Measurements from ENCODE around the gene RABEP1.

The RABEP1 gene

DNA sequence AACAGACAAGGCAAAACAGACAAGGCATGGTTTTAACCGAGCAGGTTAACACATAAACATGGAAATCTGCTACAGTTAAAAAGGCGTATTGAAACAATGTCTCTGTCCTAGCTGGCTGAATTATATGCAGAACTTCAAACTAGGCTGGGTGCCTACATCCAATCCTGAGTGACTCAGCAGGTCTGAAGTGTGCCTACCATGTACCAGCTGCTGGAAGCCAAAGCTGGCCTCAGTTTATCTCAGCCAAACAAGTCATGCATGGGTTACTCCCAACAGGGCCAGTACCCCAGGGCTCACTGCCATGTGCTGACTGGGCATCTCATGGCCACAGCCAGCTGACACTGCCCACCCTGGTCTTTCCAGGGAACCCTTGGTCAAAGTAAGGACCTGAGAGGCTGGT lies 152.9 kb downstream of the RABEP1 start:
- Histone ChIP-seq H3K4me1 (ENCODE audit: insufficient read depth, low read length) (no peaks in the 10 kb centered on the region; the same call in 1 of the 2 replicates), H3K9me3 (ENCODE audit: control insufficient read depth, insufficient read depth, low read length) (no peaks in the 10 kb centered on the region), H3K36me3 (ENCODE audit: insufficient read depth, low read length) (peaks cover 47% of the 10 kb centered on the region), H3K9ac (ENCODE audit: low read depth, low read length) (no peak overlapping the region)
